GM13976 (cell line): Measurements from ENCODE around the gene CHIC1.
"Not testable (repeated sequence)": the region's sequence is repeated elsewhere in the genome, so short reads cannot be mapped to it uniquely, and the experiment has no call there.

ENCODE experiments used
- DNase-seq: peaks from one replicate; pipeline ENCODE4 v3.0.0; 2012; ENCODE audit warnings: low spot score
- CTCF ChIP-seq: IDR thresholded peaks from 2 replicates; pipeline ENCODE4 v1.5.1; 2012; ENCODE audit warnings: borderline replicate concordance, mild to moderate bottlenecking; ENCODE audit not compliant: insufficient read depth; ENCODE audit errors: extremely low read depth, missing control alignments, control extremely low read depth
- in situ Hi-C: fragments of 300-500 bp; cut with MboI; formaldehyde crosslinking; loops from one replicate; pipeline ENCODE4 v1.12.0; 2022; ENCODE audit warnings: low sequenced_read_pairs, mixed read lengths, inconsistent platforms; ENCODE audit not compliant: unreplicated experiment

The CHIC1 gene

GRCh38 chrX:73562984-73563737 is at the start of gene CHIC1:
Gene CHIC1 (plus strand): TSS chrX:73563197. CDS start chrX:73563285, 88 bp downstream.
- in situ Hi-C loops = no loop called here
- no peak for TF ChIP-seq CTCF
- peak; percentile 69 for DNase-seq

GRCh38 chrX:73522823-73523222 is 40.2 kb upstream of the CHIC1 start:
- in situ Hi-C loops, DNase-seq: not testable (repeated sequence)

- in situ Hi-C loops = no loop called here
- no peak for TF ChIP-seq CTCF
- no peak for DNase-seq
Measured at GRCh38 chrX:73524906-73525305, 38.1 kb upstream of the CHIC1 start.

- in situ Hi-C loops = no loop called here
- no peak for DNase-seq
- no peak for TF ChIP-seq CTCF
Measured at GRCh38 chrX:73525928-73526690, 36.9 kb upstream of the CHIC1 start.

GRCh38 chrX:73531655-73532054 is 31.3 kb upstream of the CHIC1 start:
- DNase-seq, in situ Hi-C loops: not testable (repeated sequence)

GRCh38 chrX:73556159-73556558 is 6.8 kb upstream of the CHIC1 start:
- in situ Hi-C loops = no loop called here
- TF ChIP-seq CTCF = no peak
- DNase-seq = no peak

- no peak for TF ChIP-seq CTCF
- in situ Hi-C loops = no loop called here
- no peak for DNase-seq
Measured at GRCh38 chrX:73561801-73562200, 1.2 kb upstream of the CHIC1 start.
